Measurements from ENCODE around the gene CELA2A. TPM values are rescaled to one million over a fixed set of nuclear protein-coding genes. Genes with fewer than 3 reads are reported as not detected.
"Not testable (repeated sequence)": the region's sequence is repeated elsewhere in the genome, so short reads cannot be mapped to it uniquely, and the experiment has no call there.

The CELA2A gene
- total and polyA plus RNA-seq, 2 donors: not detected

DNA sequence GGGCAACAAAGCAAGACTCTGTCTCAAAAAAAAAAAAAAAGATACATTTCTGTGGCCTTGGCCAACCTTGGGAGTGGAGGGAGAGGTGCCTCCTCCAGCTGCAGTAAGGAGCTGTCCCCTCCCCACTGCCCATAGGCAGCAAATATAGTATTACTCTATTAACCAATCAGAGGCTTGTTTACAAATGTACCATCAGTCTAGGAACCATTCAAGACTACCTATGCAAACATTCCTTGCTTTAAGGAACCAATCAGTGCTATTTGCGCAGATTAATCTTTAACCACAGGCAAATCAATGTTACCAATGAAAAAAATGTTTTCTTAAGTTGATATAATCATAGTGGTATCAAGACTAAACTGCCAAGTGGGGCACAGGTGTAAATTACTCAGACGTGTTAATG lies 1.1 kb downstream of the CELA2A start:
- Histone ChIP-seq H3K36me3 (ENCODE audit: insufficient read depth) (no peaks in the 10 kb centered on the region), H3K4me3 (ENCODE audit: low read depth, low read length) (no peak overlapping the region), H3K4me1 (ENCODE audit: insufficient read depth) (peaks cover 2% of the 10 kb centered on the region), H3K27ac (ENCODE audit: low read depth) (no peak overlapping the region)
- DNase-seq (ENCODE audit: extremely low spot score): no peak
- 77% methylated on average over 2 of the region's 2 CpGs for WGBS

DNA sequence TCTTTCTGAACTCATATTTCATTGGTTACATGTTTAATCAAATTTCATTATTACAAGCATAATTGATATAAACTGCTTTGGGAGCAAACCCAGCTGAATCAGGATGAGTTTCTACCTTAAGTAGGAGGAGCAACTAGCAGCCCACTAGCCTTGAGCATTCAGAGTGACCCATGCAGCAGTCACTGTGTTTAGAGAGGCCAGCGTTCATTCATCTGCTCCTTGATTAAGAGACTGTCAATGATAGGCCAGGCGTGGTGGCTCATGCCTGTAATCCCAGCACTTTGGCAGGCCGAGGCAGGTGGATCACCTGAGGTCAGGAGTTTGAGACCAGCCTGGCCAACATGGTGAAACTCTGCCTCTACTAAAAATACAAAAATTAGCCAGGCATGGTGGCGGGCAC lies 1.9 kb downstream of the CELA2A start:
- 73% methylated on average over 4 of the region's 4 CpGs for WGBS
- DNase-seq (ENCODE audit: extremely low spot score); H3K4me1 ChIP-seq (ENCODE audit: insufficient read depth); H3K27ac ChIP-seq (ENCODE audit: low read depth); H3K36me3 ChIP-seq (ENCODE audit: insufficient read depth); H3K4me3 ChIP-seq (ENCODE audit: low read depth, low read length): not testable (repeated sequence)

DNA sequence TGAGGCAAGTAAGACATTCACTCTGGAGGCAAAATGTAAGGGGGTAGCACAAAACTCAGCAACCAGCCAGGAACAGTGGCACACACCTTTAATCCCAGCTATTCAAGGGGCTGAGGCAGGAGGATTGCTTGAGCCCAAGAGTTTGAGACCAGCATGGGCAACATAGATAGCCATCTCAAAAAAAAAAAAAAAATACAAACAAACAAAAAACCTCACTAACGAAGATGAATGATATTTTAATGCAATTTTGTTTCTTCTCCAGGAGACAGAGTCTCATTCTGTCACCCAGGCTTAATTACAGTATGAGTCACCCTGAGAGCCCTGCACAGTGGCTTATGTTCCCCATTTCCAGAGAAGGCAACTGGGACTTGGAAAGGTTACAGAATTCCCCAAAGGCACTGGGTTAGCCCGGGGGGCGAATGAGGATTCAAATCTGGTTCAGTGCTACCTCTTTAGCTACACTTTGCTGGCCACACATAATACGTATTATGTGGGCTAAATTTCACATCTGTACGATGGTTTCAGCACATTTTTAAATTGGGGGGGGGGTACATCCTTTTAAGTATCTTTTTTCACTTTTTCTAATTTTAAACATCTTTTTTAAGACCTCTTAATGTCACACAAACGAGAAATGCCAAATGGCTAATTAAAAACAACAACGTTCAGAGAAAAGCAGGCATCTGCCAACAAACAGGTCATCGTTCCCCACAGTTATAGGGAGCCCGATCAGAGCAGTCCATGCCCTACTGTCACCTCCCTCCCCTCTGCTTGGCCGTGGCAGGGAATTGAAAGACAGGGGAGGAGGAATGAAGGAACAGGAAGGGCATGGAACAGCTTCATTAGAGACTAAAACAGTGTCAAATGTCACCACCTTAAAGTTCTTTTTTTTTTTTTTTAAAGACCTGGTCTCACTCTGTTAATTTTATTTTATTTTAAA lies 3.5 kb downstream of the CELA2A start:
- H3K36me3 ChIP-seq (ENCODE audit: insufficient read depth): no peaks in the 10 kb centered on the region
- H3K27ac ChIP-seq (ENCODE audit: low read depth): no peak overlapping the region
- WGBS: 59% methylated on average over 10 of the region's 10 CpGs
- no peak for DNase-seq (ENCODE audit: extremely low spot score)
- H3K4me1 ChIP-seq (ENCODE audit: insufficient read depth): peaks cover 2% of the 10 kb centered on the region
- H3K4me3 ChIP-seq (ENCODE audit: low read depth, low read length): no peak overlapping the region

DNA sequence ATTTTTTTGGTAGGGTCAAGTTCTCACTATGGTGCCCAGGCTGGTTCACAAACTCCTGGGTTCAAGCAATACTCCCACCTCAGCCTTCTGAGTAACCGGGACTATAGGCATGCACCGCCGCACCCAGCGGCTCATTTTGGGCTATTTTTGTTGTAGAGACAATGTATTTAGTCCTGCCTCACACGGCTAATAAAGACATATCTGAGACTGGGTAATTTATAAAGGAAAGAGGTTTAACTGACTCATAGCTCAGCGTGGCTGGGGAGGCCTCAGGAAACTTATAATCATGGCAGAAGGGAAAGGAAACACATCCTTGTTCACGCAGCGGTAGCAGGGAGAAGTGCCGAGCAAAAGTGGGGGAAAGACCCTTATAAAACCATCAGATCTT lies 4.2 kb downstream of the CELA2A start:
- H3K4me1 ChIP-seq (ENCODE audit: insufficient read depth): peaks cover 2% of the 10 kb centered on the region
- H3K27ac ChIP-seq (ENCODE audit: low read depth): no peak overlapping the region
- no peak for DNase-seq (ENCODE audit: extremely low spot score)
- no peaks in the 10 kb centered on the region for H3K36me3 ChIP-seq (ENCODE audit: insufficient read depth)
- H3K4me3 ChIP-seq (ENCODE audit: low read depth, low read length): no peak overlapping the region
- 90% methylated on average over 9 of the region's 9 CpGs for WGBS

DNA sequence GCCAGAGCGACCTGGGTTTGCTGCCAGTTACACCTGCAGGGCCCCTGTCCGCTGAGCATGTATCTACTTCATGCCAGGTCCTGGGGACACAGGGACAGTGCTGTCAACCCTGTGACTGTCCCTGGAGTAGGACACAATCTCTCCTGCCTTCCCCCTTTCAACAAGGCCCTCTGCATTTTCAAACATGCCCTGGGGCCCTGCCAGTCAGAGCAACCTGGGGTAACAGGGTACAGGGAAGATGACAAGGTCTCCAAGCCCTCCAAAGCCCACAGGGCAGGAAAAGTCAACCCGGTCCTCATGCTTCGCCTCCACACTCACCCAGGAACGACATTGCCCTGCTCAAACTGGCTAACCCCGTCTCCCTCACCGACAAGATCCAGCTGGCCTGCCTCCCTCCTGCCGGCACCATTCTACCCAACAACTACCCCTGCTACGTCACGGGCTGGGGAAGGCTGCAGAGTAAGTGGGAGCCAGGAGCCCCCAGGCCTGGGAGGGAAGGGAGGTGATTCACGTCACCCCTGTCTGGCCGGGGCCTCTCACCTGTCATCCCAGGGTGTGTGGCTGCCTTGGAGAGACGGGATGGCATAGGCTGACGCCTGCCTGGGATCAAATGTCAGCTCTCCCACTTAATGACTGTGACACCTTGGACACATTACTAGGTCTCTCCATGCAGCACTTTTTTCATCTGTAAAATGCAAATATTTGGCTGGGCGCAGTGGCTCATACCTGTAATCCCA lies 6.7 kb downstream of the CELA2A start:
- H3K4me1 ChIP-seq (ENCODE audit: insufficient read depth); H3K36me3 ChIP-seq (ENCODE audit: insufficient read depth); DNase-seq (ENCODE audit: extremely low spot score); H3K4me3 ChIP-seq (ENCODE audit: low read depth, low read length); H3K27ac ChIP-seq (ENCODE audit: low read depth): not testable (repeated sequence)
- WGBS: 68% methylated on average over 14 of the region's 15 CpGs

DNA sequence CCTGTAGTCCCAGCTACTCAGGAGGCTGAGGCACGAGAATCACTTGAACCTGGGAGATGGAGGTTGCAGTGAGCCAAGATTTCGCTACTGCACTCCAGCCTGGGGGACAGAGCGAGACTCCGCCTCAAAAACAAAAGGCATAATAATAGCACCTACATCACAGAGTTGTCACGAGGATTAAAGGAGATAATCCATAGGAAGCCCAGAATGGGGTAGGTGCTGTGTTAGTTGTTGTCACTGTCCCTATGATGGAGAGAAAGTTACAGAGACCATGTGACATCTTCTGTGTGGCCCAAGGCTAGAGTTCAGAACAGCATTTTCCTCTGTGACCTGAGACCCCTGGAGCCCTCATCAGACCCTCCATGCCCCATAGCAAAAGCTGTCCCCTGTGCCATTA lies 7.4 kb downstream of the CELA2A start:
- H3K36me3 ChIP-seq (ENCODE audit: insufficient read depth); DNase-seq (ENCODE audit: extremely low spot score); H3K4me1 ChIP-seq (ENCODE audit: insufficient read depth); H3K4me3 ChIP-seq (ENCODE audit: low read depth, low read length); H3K27ac ChIP-seq (ENCODE audit: low read depth): not testable (repeated sequence)
- WGBS: 94% methylated on average over 5 of the region's 5 CpGs

DNA sequence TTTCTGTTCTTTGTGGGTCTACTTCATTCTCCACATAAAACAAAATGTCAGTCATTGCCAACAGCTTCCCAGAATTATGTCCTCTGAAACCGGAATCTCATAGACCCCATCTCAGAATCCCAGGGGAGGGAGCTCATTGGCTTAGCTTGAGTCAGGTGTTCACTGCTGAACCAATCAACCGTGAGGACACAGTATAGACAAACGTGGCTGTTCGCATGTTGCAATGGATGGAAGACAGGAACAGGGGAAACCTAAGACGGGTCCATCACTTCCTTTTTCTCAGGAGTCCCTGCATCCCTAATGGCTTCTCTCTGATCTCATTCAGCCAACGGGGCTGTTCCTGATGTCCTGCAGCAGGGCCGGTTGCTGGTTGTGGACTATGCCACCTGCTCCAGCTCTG lies 9.1 kb downstream of the CELA2A start:
- Histone ChIP-seq H3K36me3 (ENCODE audit: insufficient read depth) (no peaks in the 10 kb centered on the region), H3K4me1 (ENCODE audit: insufficient read depth) (no peaks in the 10 kb centered on the region), H3K4me3 (ENCODE audit: low read depth, low read length) (no peak overlapping the region), H3K27ac (ENCODE audit: low read depth) (no peak overlapping the region)
- DNase-seq (ENCODE audit: extremely low spot score): no peak
- WGBS: 77% methylated on average over 7 of the region's 7 CpGs

DNA sequence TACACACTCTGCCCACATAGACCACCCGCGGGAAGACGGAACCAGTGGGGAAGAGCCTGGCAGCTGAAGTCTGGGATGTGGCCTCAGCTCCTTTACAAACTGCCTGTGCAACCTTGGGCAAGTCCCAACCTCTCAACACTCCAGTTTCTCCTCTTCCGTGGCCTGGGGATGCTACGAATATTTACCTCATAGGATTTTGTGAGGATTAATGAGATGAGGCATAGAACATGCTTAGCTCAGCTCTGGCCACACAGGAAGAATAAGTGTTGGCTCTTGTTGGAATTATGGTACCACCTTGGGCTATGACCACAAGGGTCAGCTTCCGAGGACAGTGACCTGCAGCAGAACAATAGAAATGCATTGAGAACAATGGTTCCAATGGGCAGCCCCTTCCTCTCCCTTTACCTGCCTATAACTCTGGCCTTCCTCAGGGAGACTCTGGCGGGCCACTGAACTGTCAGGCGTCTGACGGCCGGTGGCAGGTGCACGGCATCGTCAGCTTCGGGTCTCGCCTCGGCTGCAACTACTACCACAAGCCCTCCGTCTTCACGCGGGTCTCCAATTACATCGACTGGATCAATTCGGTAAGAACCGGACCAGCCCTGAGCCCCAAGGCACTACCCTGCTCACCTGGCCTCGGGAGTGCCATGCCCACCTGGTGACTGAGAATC lies 10.6 kb downstream of the CELA2A start:
- not testable (repeated sequence) for DNase-seq (ENCODE audit: extremely low spot score); H3K4me3 ChIP-seq (ENCODE audit: low read depth, low read length); H3K27ac ChIP-seq (ENCODE audit: low read depth); H3K36me3 ChIP-seq (ENCODE audit: insufficient read depth); H3K4me1 ChIP-seq (ENCODE audit: insufficient read depth)
- WGBS: 91% methylated on average over 22 of the region's 22 CpGs

DNA sequence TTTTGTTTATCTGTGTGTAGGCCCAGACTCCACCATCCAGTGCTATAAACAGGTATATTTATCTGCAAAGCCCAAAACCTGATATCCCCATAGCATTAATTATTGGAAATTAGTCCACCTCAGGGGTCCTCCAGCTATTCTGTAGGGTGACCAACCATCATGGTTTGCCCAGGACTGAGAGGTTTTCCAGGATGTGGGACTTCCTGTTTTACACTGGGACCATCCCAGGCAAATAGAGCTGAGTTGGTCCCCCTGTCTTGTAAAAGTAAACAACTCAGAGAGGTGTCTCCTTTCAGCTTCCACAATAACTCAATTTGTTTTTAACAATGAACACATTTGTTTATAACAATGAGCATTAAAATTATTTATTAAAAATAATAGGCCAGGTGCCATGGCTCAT lies 11.6 kb downstream of the CELA2A start:
- no peaks in the 10 kb centered on the region for H3K4me1 ChIP-seq (ENCODE audit: insufficient read depth)
- H3K36me3 ChIP-seq (ENCODE audit: insufficient read depth): no peaks in the 10 kb centered on the region
- H3K27ac ChIP-seq (ENCODE audit: low read depth): no peak overlapping the region
- no peak for DNase-seq (ENCODE audit: extremely low spot score)
- no peak overlapping the region for H3K4me3 ChIP-seq (ENCODE audit: low read depth, low read length)

DNA sequence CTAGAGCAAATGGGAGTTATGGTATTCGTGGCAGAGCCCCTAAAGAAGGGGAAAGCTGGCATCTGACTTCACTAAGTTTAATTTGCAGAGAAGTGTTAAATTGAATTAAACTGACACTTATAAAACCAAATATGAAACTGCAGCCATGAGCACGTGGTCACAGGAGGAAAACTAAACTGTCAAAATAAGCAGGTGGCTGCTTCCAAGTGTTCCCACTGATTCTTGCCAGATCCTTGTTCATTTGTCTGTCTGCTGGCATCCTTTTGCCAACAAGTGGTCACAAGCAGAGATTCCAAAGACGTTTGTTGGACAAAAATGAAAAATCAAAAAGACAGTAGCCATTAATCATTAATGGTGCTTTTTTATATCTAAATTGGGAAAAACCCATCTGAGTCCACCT lies 12.8 kb downstream of the CELA2A start:
- no peaks in the 10 kb centered on the region for H3K36me3 ChIP-seq (ENCODE audit: insufficient read depth)
- WGBS: 73% methylated on average over 3 of the region's 3 CpGs
- H3K4me1 ChIP-seq (ENCODE audit: insufficient read depth): no peaks in the 10 kb centered on the region
- no peak overlapping the region for H3K27ac ChIP-seq (ENCODE audit: low read depth)
- no peak overlapping the region for H3K4me3 ChIP-seq (ENCODE audit: low read depth, low read length)
- no peak for DNase-seq (ENCODE audit: extremely low spot score)

DNA sequence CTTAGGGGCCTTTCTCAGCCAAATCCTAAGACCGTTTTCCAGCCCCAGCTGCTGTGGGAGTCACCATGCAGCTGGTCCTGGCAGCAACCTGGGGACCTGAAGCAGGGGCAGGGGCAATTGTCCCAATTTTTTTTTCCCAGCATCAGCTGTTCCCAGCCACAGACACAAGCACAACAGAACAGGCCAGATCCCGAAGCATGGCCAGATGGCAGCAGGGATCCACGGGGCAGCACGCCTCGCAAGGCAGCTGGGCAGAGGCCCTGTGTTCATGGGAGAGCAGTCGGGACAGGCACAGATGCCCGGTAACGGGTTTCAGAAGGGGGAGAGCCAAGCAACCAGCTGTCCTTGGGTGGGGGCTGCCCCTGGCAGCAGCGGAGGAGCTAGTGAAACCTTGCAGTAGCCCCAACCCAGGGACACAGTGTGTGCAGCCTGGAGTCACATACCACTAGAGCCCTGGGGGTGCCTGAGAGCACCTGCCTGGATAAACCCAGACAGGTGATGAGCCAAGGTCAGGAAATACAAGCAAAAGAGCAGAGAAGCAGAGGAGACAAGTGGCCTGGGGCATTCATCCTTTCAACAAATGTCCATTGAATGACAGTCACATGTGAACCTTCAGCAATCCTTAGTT lies 13.4 kb downstream of the CELA2A start:
- not testable (repeated sequence) for H3K4me1 ChIP-seq (ENCODE audit: insufficient read depth)

DNA sequence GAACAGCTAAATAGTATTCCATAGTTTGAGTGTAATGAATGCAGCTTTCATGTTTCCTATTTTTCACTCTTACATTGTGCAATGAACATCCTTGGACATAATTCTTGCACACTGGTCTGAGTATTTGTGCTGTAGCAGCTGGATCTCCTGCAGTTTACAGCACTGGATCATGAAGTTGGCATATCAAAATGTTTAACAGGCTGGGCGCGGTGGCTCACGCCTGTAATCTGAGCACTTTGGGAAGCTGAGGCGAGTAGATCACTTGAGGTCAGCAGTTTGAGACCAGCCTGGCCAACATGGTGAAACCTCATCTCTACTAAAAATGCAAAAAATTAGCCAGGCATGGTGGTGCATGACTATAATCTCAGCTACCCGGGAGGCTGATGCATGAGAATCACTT lies 14.5 kb downstream of the CELA2A start:
- not testable (repeated sequence) for DNase-seq (ENCODE audit: extremely low spot score)

More for the DNA sequence above, 13.4 kb downstream of the CELA2A start:
- WGBS: 87% methylated on average over 9 of the region's 9 CpGs
- DNase-seq (ENCODE audit: extremely low spot score); H3K27ac ChIP-seq (ENCODE audit: low read depth); H3K36me3 ChIP-seq (ENCODE audit: insufficient read depth); H3K4me3 ChIP-seq (ENCODE audit: low read depth, low read length): not testable (repeated sequence)

DNA sequence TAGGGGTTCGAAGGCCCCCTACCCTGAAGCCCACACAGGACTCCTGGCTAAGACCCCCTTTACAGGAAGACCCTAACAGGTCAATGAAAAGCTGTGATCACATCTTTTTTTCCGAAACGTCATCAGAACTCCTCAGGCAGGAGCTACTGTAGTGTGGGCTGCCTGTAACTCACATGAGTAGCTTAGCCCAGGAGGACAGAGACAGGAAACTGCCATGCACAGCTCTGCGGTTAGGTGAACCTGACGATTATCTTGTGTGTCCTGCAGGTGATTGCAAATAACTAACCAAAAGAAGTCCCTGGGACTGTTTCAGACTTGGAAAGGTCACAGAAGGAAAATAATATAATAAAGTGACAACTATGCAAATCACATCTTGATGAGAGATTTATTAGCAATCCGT lies 15.2 kb downstream of the CELA2A start:
- 86% methylated on average over 6 of the region's 6 CpGs for WGBS

More for the DNA sequence above, 14.5 kb downstream of the CELA2A start:
- not testable (repeated sequence) for H3K4me1 ChIP-seq (ENCODE audit: insufficient read depth); H3K27ac ChIP-seq (ENCODE audit: low read depth); H3K4me3 ChIP-seq (ENCODE audit: low read depth, low read length); H3K36me3 ChIP-seq (ENCODE audit: insufficient read depth)
- 92% methylated on average over 5 of the region's 5 CpGs for WGBS

More for the DNA sequence above, 15.2 kb downstream of the CELA2A start:
- not testable (repeated sequence) for H3K27ac ChIP-seq (ENCODE audit: low read depth); H3K36me3 ChIP-seq (ENCODE audit: insufficient read depth); H3K4me1 ChIP-seq (ENCODE audit: insufficient read depth); DNase-seq (ENCODE audit: extremely low spot score); H3K4me3 ChIP-seq (ENCODE audit: low read depth, low read length)

Data from urinary bladder (tissue), 4 donors.